GM23338 (cell line): ENCODE data around the gene AKTIP. TPM values are rescaled to one million over a fixed set of nuclear protein-coding genes. Genes with fewer than 3 reads are reported as not detected.

Experiments used
- ATAC-seq: fragments of 200-7000 bp; cut with Tn5 transposase; 3 replicates; pipeline ENCODE4 v1.9.1; 2020
- DNase-seq: peaks from one replicate; pipeline ENCODE4 v3.0.0-alpha.2; 2015; ENCODE audit warnings: low spot score
- H2AFZ ChIP-seq: fragments of 200-600 bp; sonication (generic); 2 replicates; pipeline ENCODE4 v1.8.0; 2016; ENCODE audit warnings: antibody characterized with exemption, mild to moderate bottlenecking, moderate library complexity
- H3F3A ChIP-seq: fragments of 200-600 bp; sonication (generic); replicated peaks from 2 replicates; pipeline ENCODE4 v1.8.0; 2017; ENCODE audit warnings: antibody characterized with exemption, mixed run types, low read depth
- H3K27ac ChIP-seq: fragments of 200-600 bp; sonication (generic); 2 replicates; pipeline ENCODE4 v1.6.1; 2016; ENCODE audit warnings: low read depth
- H3K27me3 ChIP-seq: fragments of 200-600 bp; sonication (generic); 2 replicates; pipeline ENCODE4 v1.8.0; 2016; ENCODE audit warnings: mild to moderate bottlenecking, mixed run types, moderate library complexity; ENCODE audit not compliant: insufficient read depth
- H3K36me3 ChIP-seq: fragments of 200-600 bp; sonication (generic); 2 replicates; pipeline ENCODE4 v1.8.0; 2016; ENCODE audit warnings: mild to moderate bottlenecking; ENCODE audit not compliant: insufficient read depth
- H3K4me1 ChIP-seq: fragments of 200-600 bp; sonication (generic); 2 replicates; pipeline ENCODE4 v1.8.0; 2016; ENCODE audit warnings: mild to moderate bottlenecking, moderate library complexity; ENCODE audit not compliant: insufficient read depth
- H3K4me2 ChIP-seq: fragments of 200-600 bp; sonication (generic); 2 replicates; pipeline ENCODE4 v1.7.1; 2017; ENCODE audit warnings: mixed run types
- H3K4me3 ChIP-seq: fragments of 200-600 bp; sonication (generic); 2 replicates; pipeline ENCODE4 v1.6.1; 2016; ENCODE audit warnings: mixed run types
- H3K79me2 ChIP-seq: fragments of 200-600 bp; sonication (generic); replicated peaks from 2 replicates; pipeline ENCODE4 v1.8.0; 2017; ENCODE audit warnings: mild to moderate bottlenecking; ENCODE audit not compliant: insufficient read depth
- H3K9me2 ChIP-seq: fragments of 200-600 bp; sonication (generic); 2 replicates; pipeline ENCODE4 v1.8.0; 2017; ENCODE audit not compliant: insufficient read depth
- H4K20me1 ChIP-seq: fragments of 200-600 bp; sonication (generic); replicated peaks from 2 replicates; pipeline ENCODE4 v1.8.0; 2017; ENCODE audit warnings: mild to moderate bottlenecking; ENCODE audit not compliant: insufficient read depth
- H3K27ac Mint-ChIP-seq: 2 replicates; pipeline ENCODE4 v1.8.0; 2020; ENCODE audit warnings: inconsistent platforms, mild to moderate bottlenecking, moderate library complexity, mixed read lengths
- H3K27me3 Mint-ChIP-seq: 3 replicates; pipeline ENCODE4 v1.8.0; 2022; ENCODE audit warnings: low read depth, mild to moderate bottlenecking, moderate library complexity, mixed read lengths, inconsistent platforms; ENCODE audit not compliant: insufficient read depth, poor library complexity
- H3K36me3 Mint-ChIP-seq: 3 replicates; pipeline ENCODE4 v1.8.0; 2021; ENCODE audit warnings: low read depth, mild to moderate bottlenecking, inconsistent platforms, moderate library complexity, mixed read lengths
- H3K4me1 Mint-ChIP-seq: 3 replicates; pipeline ENCODE4 v1.8.0; 2020; ENCODE audit warnings: mild to moderate bottlenecking, inconsistent platforms, mixed read lengths
- H3K4me3 Mint-ChIP-seq: 3 replicates; pipeline ENCODE4 v1.8.0; 2021; ENCODE audit warnings: moderate library complexity, mild to moderate bottlenecking, inconsistent platforms, mixed read lengths
- H3K9me3 Mint-ChIP-seq: 3 replicates; pipeline ENCODE4 v1.8.0; 2020; ENCODE audit warnings: moderate library complexity, mild to moderate bottlenecking, inconsistent platforms, mixed read lengths
- CREB1 ChIP-seq: fragments of 250-450 bp; sonication (Bioruptor Pico); IDR thresholded peaks from 2 replicates; pipeline ENCODE4 v1.5.0; 2020; ENCODE audit warnings: low read depth, mild to moderate bottlenecking, moderate library complexity
- CTCF ChIP-seq, 2 experiments: fragments of 200-600 bp in 1 of 2; sonication (generic) in 1 of 2; conservative IDR thresholded peaks; 2 replicates each; pipeline versions ENCODE4 v1.5.1 to v1.6.1; 2016 to 2017; ENCODE audit warnings: antibody characterized with exemption in 2 of 2, low read depth in 2 of 2, mild to moderate bottlenecking in 2 of 2, moderate library complexity in 1 of 2
- ETS1 ChIP-seq: IDR thresholded peaks from 2 replicates; pipeline ENCODE4 v1.6.1; 2016; ENCODE audit warnings: antibody characterized with exemption
- EZH2 ChIP-seq: fragments of 200-600 bp; sonication (generic); IDR thresholded peaks from one replicate; pipeline ENCODE4 v1.8.0; 2017; ENCODE audit warnings: antibody characterized with exemption, mild to moderate bottlenecking, low read depth; ENCODE audit not compliant: unreplicated experiment
- EZH2phosphoT487 ChIP-seq: fragments of 200-600 bp; sonication (generic); IDR thresholded peaks from one replicate; pipeline ENCODE4 v1.8.1; 2018; ENCODE audit warnings: antibody characterized with exemption; ENCODE audit not compliant: unreplicated experiment
- JUNB ChIP-seq: IDR thresholded peaks from one replicate; pipeline ENCODE4 v1.6.1; 2016; ENCODE audit warnings: antibody characterized with exemption; ENCODE audit not compliant: unreplicated experiment
- NANOG ChIP-seq: IDR thresholded peaks from 2 replicates; pipeline ENCODE4 v1.6.1; 2016; ENCODE audit warnings: antibody characterized with exemption, borderline replicate concordance
- POLR2AphosphoS5 ChIP-seq: IDR thresholded peaks from 2 replicates; pipeline ENCODE4 v1.6.1; 2016; ENCODE audit warnings: antibody characterized with exemption, low read depth
- REST ChIP-seq: IDR thresholded peaks from one replicate; pipeline ENCODE4 v1.6.1; 2018; ENCODE audit warnings: antibody characterized with exemption; ENCODE audit not compliant: unreplicated experiment
- STAT1 ChIP-seq: IDR thresholded peaks from one replicate; pipeline ENCODE4 v1.6.1; 2016; ENCODE audit warnings: antibody characterized with exemption; ENCODE audit not compliant: unreplicated experiment
- ZNF114 ChIP-seq: fragments of 250-450 bp; sonication (Bioruptor Pico); IDR thresholded peaks from 2 replicates; pipeline ENCODE4 v1.5.0; 2020; ENCODE audit warnings: mild to moderate bottlenecking, moderate library complexity
- ZNF331 ChIP-seq: fragments of 250-450 bp; sonication (Bioruptor Pico); IDR thresholded peaks from 2 replicates; pipeline ENCODE4 v1.5.0; 2020; ENCODE audit warnings: low read depth, mild to moderate bottlenecking, moderate library complexity
- ZNF462 ChIP-seq: fragments of 250-450 bp; sonication (Bioruptor Pico); IDR thresholded peaks from 2 replicates; pipeline ENCODE4 v1.5.0; 2020; ENCODE audit warnings: mild to moderate bottlenecking, moderate library complexity
- polyA plus RNA-seq: library from polyadenylated mRNA; unstranded; fragments of >200 nt; fragmentation: Nextera tagmentation; extraction: Ambion mirVana; gene quantifications from 2 replicates; pipeline ENCODE4 v1.2.1, GENCODE V29; 2016
- total RNA-seq: library from RNA; depleted of rRNA; stranded (reverse); fragments of >200 nt; shearing (Covaris generic); gene quantifications from 2 replicates; pipeline ENCODE4 v1.2.3, GENCODE V29; 2014

Gene AKTIP
- total and polyA plus RNA-seq, 2 experiments from 2014 or later: 17.3 to 21.6 TPM

DNA sequence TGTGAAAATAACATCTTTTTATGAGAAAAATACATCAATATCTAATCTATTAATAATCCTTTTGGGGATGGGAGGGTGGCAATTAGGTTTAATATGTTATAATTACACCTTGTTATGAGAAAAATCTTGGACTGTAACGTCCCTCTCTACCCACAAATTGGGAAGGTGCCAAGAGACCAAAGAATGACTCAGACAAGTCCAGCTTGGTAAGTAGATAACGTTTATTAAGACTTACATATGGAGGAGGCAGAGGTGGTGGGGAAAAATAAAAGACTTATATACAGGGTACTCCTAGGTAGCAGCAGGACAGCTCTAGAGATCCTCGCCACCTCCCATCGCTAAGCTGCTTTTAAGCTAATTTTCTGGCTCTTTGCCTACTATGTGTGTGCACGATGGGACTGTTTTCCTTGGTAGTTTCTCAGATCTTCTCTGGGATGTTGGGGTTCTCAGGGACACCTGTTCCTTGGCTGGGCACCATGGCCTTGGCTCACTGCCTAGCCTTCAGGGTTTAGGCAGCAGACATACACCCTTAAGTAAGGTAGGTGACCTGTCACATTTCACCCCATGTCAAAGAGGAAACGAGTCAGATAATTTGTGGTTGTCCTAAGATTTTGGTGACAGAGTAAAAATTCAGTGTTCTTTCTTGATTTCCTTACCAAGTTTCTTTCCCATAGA, 37.3 kb downstream of the AKTIP start:
- Mint-ChIP-seq H3K27ac (no peak overlapping the region; the same call in 1 of the 2 replicates), H3K9me3 (no peaks in the 10 kb centered on the region), H3K36me3 (peaks cover 38% of the 10 kb centered on the region; the same call in 2 of the 3 replicates), H3K4me3 (no peak overlapping the region), H3K27me3 (peaks cover 2% of the 10 kb centered on the region), H3K4me1 (no peaks in the 10 kb centered on the region)
- 0 out of 2 replicates have a peak, but pooled peaks cover 5% of the 10 kb centered on the region for H4K20me1 ChIP-seq
- no peak overlapping the region for H3K4me2 ChIP-seq
- no peaks in the 10 kb centered on the region for H3K27me3 ChIP-seq
- no peak overlapping the region for H3K27ac ChIP-seq
- H3K9me2 ChIP-seq: no peaks in the 10 kb centered on the region
- H3K4me1 ChIP-seq: no peaks in the 10 kb centered on the region
- H3K79me2 ChIP-seq: no peaks in the 10 kb centered on the region
- ATAC-seq (no peak), DNase-seq (no peak)
- TF ChIP-seq EZH2 (no peak), CREB1 (no peak), CTCF (conservative IDR thresholded peaks at IDR 0.05; ENCODE audit: low read depth in 2 of 2) (no peak), EZH2phosphoT487 (no peak), POLR2AphosphoS5 (no peak), ETS1 (no peak), ZNF462 (no peak), JUNB (no peak), ZNF331 (CRISPR knock-in tag) (no peak), STAT1 (no peak), NANOG (no peak), ZNF114 (CRISPR knock-in tag) (no peak), REST (no peak)
- H2AFZ ChIP-seq: no peak overlapping the region
- H3K36me3 ChIP-seq: peaks cover 35% of the 10 kb centered on the region; the same call in 1 of the 2 replicates
- no peaks in the 10 kb centered on the region for H3F3A ChIP-seq
- H3K4me3 ChIP-seq: no peak overlapping the region
